Subcutaneous adipose tissue (tissue), 4 donors: ENCODE results near the gene CUEDC1. TPM values are rescaled to one million over a fixed set of nuclear protein-coding genes. Genes with fewer than 3 reads are reported as not detected.

Source experiments
- total RNA-seq, 4 donors: library from RNA; depleted of rRNA; stranded (reverse); fragments of >200 nt; gene quantifications; one replicate each; pipeline ENCODE4 v1.1.0, GENCODE V29; 2016
- TF ChIP-seq, protein P1 (sequence below): fragments of 450-650 bp; IDR thresholded peaks from one replicate; pipeline ENCODE4 v1.5.1; 2016; ENCODE audit warnings: low read depth, mild to moderate bottlenecking, control low read depth, antibody characterized with exemption, moderate library complexity

CUEDC1 gene
- total RNA-seq, 4 donors from 2014 or later, result 18.0 to 22.5 (median 21.1) TPM

DNA sequence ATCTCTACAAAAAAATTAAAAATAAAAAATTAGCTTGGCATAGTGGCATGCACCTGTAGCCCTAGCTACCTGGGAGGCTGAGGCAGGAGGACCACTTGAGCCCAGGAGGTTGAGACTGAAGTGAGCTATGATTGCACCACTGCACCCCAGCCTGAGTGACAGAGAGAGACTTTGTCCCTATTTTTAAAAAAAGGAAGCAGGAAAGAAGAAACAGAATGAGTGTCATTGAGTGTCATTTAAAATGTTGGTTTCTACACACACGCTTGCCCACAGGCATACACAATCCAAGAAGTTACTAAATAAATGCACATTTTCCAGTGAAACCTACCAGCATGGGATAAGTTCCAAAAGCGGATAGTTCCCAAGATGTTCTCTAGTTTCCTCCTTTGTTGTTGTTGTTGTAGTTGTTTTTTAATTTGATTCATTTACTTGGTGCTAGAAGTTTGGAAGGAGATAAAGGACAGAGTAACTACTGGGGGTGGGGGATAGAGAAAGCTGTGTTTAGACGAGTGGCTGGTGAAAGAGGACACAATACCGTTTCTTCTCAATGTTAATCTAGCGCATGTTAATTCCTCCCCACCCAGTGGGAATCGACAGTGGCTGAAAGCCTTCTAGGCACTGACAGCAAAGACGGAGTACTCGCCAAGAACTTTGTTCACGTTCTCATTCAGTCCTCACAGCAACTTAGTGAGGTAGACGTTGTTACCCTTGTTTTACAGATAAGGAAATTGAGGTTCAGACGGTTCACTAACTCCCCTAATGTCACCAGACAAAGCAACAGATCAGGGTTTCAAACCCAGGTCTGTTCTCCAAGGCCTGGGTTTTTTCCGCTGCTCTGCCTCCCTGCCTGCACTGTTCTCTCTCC is 122.7 kb downstream of the CUEDC1 start:
- TF ChIP-seq, protein P1, sequence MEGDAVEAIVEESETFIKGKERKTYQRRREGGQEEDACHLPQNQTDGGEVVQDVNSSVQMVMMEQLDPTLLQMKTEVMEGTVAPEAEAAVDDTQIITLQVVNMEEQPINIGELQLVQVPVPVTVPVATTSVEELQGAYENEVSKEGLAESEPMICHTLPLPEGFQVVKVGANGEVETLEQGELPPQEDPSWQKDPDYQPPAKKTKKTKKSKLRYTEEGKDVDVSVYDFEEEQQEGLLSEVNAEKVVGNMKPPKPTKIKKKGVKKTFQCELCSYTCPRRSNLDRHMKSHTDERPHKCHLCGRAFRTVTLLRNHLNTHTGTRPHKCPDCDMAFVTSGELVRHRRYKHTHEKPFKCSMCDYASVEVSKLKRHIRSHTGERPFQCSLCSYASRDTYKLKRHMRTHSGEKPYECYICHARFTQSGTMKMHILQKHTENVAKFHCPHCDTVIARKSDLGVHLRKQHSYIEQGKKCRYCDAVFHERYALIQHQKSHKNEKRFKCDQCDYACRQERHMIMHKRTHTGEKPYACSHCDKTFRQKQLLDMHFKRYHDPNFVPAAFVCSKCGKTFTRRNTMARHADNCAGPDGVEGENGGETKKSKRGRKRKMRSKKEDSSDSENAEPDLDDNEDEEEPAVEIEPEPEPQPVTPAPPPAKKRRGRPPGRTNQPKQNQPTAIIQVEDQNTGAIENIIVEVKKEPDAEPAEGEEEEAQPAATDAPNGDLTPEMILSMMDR, result no peak

DNA sequence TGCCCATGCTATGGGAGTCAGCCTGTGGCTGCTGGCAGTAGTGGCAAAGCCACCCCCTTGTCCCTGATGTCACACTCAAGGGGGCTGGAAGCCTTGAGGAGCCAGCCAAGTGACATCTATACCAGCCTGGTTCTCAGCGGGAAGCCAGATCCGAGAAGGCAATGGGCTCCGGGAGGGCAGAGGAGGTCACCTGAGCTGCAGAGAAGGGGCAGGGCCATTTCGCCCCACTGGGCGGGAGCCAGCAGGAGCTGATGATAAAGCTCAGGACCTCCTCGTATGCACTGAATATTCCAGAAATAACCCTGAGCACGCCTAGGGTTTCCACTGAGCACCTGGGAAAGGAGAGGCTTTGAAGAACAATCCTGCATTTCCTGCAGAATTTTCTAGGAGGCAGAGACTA is 124.3 kb downstream of the CUEDC1 start:
- TF ChIP-seq, protein P1, result no peak

DNA sequence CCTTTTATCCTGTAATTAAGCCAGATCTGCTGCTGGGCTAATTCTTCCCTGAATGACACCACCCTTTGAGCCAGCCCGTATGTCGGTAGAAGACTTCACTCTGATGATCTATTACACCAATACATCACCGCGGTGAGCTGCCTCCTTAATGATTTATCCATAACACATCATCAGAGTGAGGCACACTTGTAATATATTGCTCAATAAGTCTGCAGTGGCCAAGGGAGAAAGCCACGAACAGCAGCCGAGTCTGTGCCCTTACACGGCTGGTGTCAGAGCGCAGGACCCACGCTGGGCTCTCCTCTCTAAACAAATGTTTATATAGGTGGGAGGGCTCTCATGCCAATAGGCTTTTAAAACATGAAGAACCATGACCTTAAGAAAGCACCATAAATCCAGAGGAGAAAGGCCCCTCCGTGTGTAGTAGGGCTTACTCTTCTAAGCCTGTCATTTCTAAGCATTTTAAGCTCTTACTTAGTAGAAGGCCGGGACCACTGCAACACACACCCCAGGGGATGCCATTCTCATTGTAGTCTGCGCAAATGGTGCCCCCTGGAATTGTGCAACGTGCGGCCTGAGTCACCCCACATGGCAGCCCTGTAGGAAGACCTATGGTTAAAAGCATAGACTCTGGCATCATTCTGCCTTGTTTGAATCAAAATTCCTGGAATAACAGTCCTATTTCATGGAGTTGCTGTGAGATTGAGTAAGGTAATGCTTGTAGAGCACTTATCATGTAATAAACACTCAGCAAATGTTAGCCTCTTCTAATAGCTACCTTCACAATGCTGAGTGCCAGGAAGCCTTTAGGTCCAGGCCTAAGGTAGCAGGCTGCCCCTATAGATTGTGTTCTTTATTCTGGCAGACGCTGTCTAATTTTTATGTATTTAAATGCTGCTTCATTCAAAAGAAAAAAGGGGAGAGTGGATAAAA is 131.5 kb downstream of the CUEDC1 start:
- TF ChIP-seq, protein P1, result no peak

DNA sequence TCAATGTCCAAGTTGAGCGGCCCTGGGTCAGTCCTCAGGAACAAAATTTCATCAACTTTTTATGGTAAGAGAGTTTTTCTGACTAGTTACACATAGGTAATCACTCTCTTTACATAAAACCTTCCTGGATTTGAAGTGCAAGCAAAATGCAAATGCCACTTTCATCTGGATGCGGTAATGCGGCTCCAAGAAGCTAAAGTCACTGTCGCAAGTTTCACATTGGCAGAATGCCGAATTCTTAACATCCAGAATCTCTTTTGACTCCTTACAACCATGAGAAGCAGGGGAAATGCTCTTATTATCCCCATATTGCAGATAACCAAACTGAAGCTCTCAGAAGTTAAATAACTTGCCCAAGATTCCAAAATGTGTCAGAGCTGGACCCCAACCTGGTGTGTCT is 135.3 kb downstream of the CUEDC1 start:
- TF ChIP-seq, protein P1, result no peak

DNA sequence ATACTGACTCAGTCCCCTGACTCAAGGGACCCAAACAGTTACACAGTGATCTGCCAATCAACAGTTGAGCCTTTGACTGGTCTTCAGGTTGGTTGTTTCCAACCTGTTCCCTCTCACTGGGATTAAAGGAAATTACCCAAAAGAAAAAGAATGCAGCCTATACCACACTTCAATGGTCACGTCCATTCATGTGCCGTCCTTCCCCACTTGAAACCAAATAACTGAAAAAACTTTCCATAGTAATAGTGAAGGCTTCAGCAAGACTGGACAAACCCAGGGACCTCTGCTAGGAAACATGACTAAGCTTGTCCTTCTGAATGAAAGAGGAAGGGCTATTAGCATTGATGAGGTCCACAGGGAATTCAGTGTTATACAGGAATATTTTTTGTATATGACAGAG is 135.9 kb downstream of the CUEDC1 start:
- TF ChIP-seq, protein P1, result no peak

DNA sequence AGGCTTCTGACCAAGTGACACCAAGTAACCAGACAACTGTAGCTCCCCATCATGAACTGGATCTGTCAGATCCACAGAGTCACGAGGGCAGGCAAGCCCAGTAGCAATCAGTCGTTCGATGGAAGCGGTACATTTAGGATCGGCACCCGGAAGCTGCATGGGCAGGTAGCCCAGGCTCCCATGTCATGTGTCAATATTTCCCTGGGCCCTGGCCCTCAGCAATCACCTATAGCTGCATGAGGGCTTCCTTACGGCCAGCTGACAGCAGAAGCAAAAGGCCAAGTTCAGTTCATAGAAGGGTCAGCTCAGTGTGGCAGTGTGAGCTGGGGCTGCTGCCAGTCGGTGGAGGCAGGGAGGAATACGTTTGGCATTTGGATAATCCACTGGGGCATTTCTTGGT is 137.1 kb downstream of the CUEDC1 start:
- TF ChIP-seq, protein P1, result no peak

DNA sequence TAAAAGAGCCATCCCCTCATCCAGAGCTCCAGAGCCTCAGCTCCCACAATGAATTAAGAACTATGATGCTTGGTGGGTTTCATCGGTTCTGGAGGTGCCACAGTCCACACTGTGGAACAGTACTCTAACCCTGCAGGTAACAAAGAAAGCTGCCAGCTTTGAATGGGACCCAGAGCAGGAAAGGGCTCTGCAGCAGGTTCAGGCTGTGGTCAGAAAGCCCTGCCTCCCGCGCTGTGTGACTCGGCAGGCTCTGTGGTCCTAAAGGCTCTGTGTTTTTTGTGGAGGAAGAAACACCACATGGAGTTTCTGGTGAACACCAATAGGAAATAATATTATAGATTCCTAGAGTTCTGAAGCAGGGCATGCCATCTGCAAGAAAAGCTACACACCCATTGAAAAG is 137.9 kb downstream of the CUEDC1 start:
- TF ChIP-seq, protein P1, result no peak
